NCI-H82 treated with DMSO at 0.1 percent for 48 hours (cell line): ENCODE data around the gene AMZ2.

ENCODE experiments used
- DNase-seq: peaks from one replicate; lab custom pipeline; 2025; ENCODE audit not compliant: unreplicated experiment; lab: John Stamatoyannopoulos, UW

AMZ2 gene

GRCh38 chr17:68290268-68290954, 42.6 kb downstream of the AMZ2 start:
- DNase-seq: no peak

GRCh38 chr17:68290955-68291835, 43.4 kb downstream of the AMZ2 start, which contains the start of the genes ARSG and SLC16A6:
TSS of gene ARSG (plus strand) at chr17:68291495. CDS start at chr17:68307494, 15,999 bp downstream.
TSS of gene SLC16A6 (minus strand) at chr17:68291127. CDS start at chr17:68278320, 12,807 bp downstream.
- DNase-seq: peak; percentile 79

GRCh38 chr17:68291836-68292688, 44.2 kb downstream of the AMZ2 start:
- no peak for DNase-seq

GRCh38 chr17:68292689-68293040, 44.8 kb downstream of the AMZ2 start:
- no peak for DNase-seq

- DNase-seq: no peak
Measured at GRCh38 chr17:68293490-68294195, 45.8 kb downstream of the AMZ2 start.

GRCh38 chr17:68294196-68294555, 46.3 kb downstream of the AMZ2 start:
- no peak for DNase-seq

GRCh38 chr17:68294617-68295016, 46.8 kb downstream of the AMZ2 start:
- DNase-seq: no peak

- DNase-seq: no peak
Measured at GRCh38 chr17:68295086-68295485, 47.2 kb downstream of the AMZ2 start.

GRCh38 chr17:68296217-68297191, 48.7 kb downstream of the AMZ2 start:
- no peak for DNase-seq

- DNase-seq: no peak
Measured at GRCh38 chr17:68297195-68297594, 49.4 kb downstream of the AMZ2 start.

- no peak for DNase-seq
Measured at GRCh38 chr17:68298601-68299000, 50.8 kb downstream of the AMZ2 start.

- no peak for DNase-seq
Measured at GRCh38 chr17:68299817-68300216, 52.0 kb downstream of the AMZ2 start.

GRCh38 chr17:68301438-68301959, 53.7 kb downstream of the AMZ2 start:
- DNase-seq: no peak

- DNase-seq: no peak
Measured at GRCh38 chr17:68302066-68302564, 54.3 kb downstream of the AMZ2 start.

GRCh38 chr17:68302666-68303065, 54.8 kb downstream of the AMZ2 start:
- no peak for DNase-seq

- DNase-seq: no peak
Measured at GRCh38 chr17:68304706-68305105, 56.9 kb downstream of the AMZ2 start.

GRCh38 chr17:68305142-68305541, 57.3 kb downstream of the AMZ2 start:
- DNase-seq: no peak
